GM18951 (cell line): ENCODE results near the gene SESN2.
"Not testable (repeated sequence)": the region's sequence is repeated elsewhere in the genome, so short reads cannot be mapped to it uniquely, and the experiment has no call there.

Experiments used
- POLR2A ChIP-seq: IDR thresholded peaks from 4 replicates; pipeline ENCODE4 v1.6.1; 2011; ENCODE audit warnings: mild to moderate bottlenecking; ENCODE audit not compliant: insufficient read length, insufficient read depth; ENCODE audit errors: extremely low read depth
- in situ Hi-C: fragments of 300-500 bp; cut with MboI; formaldehyde crosslinking; loops from one replicate; pipeline ENCODE4 v1.12.0; 2022; ENCODE audit warnings: low sequenced_read_pairs, mixed read lengths, inconsistent platforms; ENCODE audit not compliant: unreplicated experiment

Gene SESN2

GRCh38 chr1:28313702-28314546, 54.6 kb downstream of the SESN2 start:
- TF ChIP-seq POLR2A = no peak
- in situ Hi-C loops = no loop called here

GRCh38 chr1:28314547-28314941, 55.2 kb downstream of the SESN2 start:
- in situ Hi-C loops = no loop called here
- TF ChIP-seq POLR2A = no peak

- no peak for TF ChIP-seq POLR2A
- in situ Hi-C loops = no loop called here
Observed at GRCh38 chr1:28317014-28317413, 57.7 kb downstream of the SESN2 start.

GRCh38 chr1:28322194-28322593, 62.9 kb downstream of the SESN2 start:
- no peak for TF ChIP-seq POLR2A
- in situ Hi-C loops = no loop called here

GRCh38 chr1:28323720-28324119, 64.4 kb downstream of the SESN2 start:
- in situ Hi-C loops = no loop called here
- no peak for TF ChIP-seq POLR2A

- in situ Hi-C loops = no loop called here
- no peak for TF ChIP-seq POLR2A
Observed at GRCh38 chr1:28326515-28326914, 67.2 kb downstream of the SESN2 start.

- TF ChIP-seq POLR2A = no peak
- in situ Hi-C loops = no loop called here
Observed at GRCh38 chr1:28326984-28327383, 67.7 kb downstream of the SESN2 start.

- in situ Hi-C loops = not testable (repeated sequence)
Observed at GRCh38 chr1:28327431-28327830, 68.1 kb downstream of the SESN2 start.

- in situ Hi-C loops = no loop called here
- TF ChIP-seq POLR2A = no peak
Observed at GRCh38 chr1:28328228-28328648, 68.9 kb downstream of the SESN2 start.

GRCh38 chr1:28329395-28330153, 70.3 kb downstream of the SESN2 start:
- TF ChIP-seq POLR2A = no peak
- in situ Hi-C loops = no loop called here
